Breast epithelium (tissue), 3 donors: Measurements from ENCODE around the gene SRSF2.

Experiments
- CTCF ChIP-seq, 3 donors: fragments of 450-650 bp; IDR thresholded peaks; one replicate each; pipeline ENCODE4 v1.5.1; 2016 to 2017; ENCODE audit warnings: antibody characterized with exemption in 3 of 3, mild to moderate bottlenecking in 3 of 3, moderate library complexity in 3 of 3
- POLR2AphosphoS5 ChIP-seq, 3 donors: sonication (generic); formaldehyde crosslinking; IDR thresholded peaks; one replicate each; pipeline ENCODE4 v1.6.1; 2017; ENCODE audit warnings: antibody characterized with exemption in 3 of 3

- TF ChIP-seq CTCF (IDR thresholded peaks at IDR 0.05) (no peak), POLR2AphosphoS5 (IDR thresholded peaks at IDR 0.05) (no peak)
Measured at GRCh38 chr17:76751416-76751993, 14.4 kb upstream of the SRSF2 start.
